BJ (cell line): Measurements from ENCODE around the gene MAP3K13. TPM values are rescaled to one million over a fixed set of nuclear protein-coding genes. Genes with fewer than 3 reads are reported as not detected.
"Not testable (repeated sequence)": the region's sequence is repeated elsewhere in the genome, so short reads cannot be mapped to it uniquely, and the experiment has no call there.

ENCODE experiments used
- CTCF ChIA-PET: fragments of 350-600 bp; formaldehyde crosslinking; extraction: SDS; loops from one replicate; lab custom pipeline; 2021; ENCODE audit warnings: antibody characterized with exemption, inconsistent platforms; lab: Yijun Ruan, JAX
- POLR2A ChIA-PET: fragments of 300-600 bp; sonication (Branson Sonifier 250); formaldehyde crosslinking; extraction: SDS; loops from one replicate; lab custom pipeline; 2021; ENCODE audit warnings: antibody characterized with exemption; lab: Charles Lee
- DNase-seq: peaks from one replicate; pipeline ENCODE4 v3.0.0-alpha.2; 2011; ENCODE audit warnings: low read depth
- H3K27me3 ChIP-seq: 2 replicates; pipeline ENCODE4 v1.6.0; 2011; ENCODE audit warnings: low read length; ENCODE audit not compliant: control insufficient read depth, insufficient read depth
- H3K36me3 ChIP-seq: 2 replicates; pipeline ENCODE4 v1.5.1; 2011; ENCODE audit warnings: low read length; ENCODE audit not compliant: control insufficient read depth, insufficient read depth
- H3K4me3 ChIP-seq: 2 replicates; pipeline ENCODE4 v1.5.1; 2011; ENCODE audit warnings: low read depth, mild to moderate bottlenecking, control low read depth, low read length
- polyA plus RNA-seq: library from polyadenylated mRNA; depleted of rRNA; stranded (reverse); fragments of >200 nt; gene quantifications from 2 replicates; pipeline ENCODE4 v1.2.3, GENCODE V29; 2011
- TF ChIP-seq, protein P1 (sequence below): IDR thresholded peaks from 2 replicates; pipeline ENCODE4 v1.5.1; 2011; ENCODE audit warnings: low read depth, mild to moderate bottlenecking, control low read depth, inconsistent platforms, low read length, moderate library complexity; ENCODE audit not compliant: insufficient read depth

The MAP3K13 gene
- polyA plus RNA-seq, 1 experiment = 8.9 TPM

DNA sequence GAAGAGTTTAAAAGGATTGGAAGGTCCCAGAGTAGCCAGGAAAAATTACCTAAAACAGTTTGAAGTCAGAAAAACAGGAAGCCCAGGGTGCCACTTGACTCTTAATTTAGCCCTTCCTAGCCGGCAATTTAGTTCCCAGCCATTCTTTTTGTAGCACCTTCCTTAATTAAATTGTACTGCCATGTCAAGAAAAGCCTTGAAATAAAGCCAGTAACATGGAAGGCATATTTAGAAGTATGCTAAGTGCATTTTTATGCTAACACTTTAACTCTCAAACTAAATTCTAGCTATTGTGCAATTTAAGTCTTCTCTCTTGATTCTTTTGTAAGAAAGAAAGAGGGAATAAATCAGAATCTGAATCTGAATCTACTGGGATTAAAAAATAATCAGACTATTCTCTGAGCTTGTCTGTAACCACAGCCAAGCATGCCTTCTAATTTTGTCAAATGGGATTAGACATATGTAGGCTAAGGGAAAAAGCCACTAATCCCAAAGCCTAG lies 43.2 kb downstream of the MAP3K13 start:
- no peaks in the 10 kb centered on the region for H3K27me3 ChIP-seq
- TF ChIP-seq, protein P1, sequence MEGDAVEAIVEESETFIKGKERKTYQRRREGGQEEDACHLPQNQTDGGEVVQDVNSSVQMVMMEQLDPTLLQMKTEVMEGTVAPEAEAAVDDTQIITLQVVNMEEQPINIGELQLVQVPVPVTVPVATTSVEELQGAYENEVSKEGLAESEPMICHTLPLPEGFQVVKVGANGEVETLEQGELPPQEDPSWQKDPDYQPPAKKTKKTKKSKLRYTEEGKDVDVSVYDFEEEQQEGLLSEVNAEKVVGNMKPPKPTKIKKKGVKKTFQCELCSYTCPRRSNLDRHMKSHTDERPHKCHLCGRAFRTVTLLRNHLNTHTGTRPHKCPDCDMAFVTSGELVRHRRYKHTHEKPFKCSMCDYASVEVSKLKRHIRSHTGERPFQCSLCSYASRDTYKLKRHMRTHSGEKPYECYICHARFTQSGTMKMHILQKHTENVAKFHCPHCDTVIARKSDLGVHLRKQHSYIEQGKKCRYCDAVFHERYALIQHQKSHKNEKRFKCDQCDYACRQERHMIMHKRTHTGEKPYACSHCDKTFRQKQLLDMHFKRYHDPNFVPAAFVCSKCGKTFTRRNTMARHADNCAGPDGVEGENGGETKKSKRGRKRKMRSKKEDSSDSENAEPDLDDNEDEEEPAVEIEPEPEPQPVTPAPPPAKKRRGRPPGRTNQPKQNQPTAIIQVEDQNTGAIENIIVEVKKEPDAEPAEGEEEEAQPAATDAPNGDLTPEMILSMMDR = no peak
- CTCF ChIA-PET = no interaction called here
- H3K4me3 ChIP-seq = no peak overlapping the region
- H3K36me3 ChIP-seq = no peaks in the 10 kb centered on the region
- no peak for DNase-seq
- POLR2A ChIA-PET = no interaction called here

DNA sequence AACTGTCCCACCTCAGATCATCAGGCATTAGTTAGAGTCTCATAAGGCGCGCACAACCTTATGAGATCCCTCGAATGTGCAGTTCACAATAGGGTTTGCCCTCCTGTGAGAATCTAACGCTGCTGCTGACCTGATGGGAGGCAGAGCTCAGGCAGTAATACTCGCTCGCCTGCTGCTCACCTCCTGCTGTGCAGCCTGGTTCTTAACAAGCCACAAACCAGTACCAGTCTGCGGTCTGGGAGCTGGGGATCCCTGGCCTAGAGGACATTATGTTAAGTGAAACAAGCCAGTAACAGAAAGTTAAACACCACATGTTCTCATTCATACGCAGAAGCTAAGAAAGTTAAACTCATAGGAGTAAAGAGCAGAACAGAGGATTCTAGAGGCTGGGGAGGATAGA lies 47.0 kb downstream of the MAP3K13 start:
- DNase-seq = no peak
- POLR2A ChIA-PET = no interaction called here
- Histone ChIP-seq H3K4me3 (no peak overlapping the region), H3K27me3 (no peaks in the 10 kb centered on the region), H3K36me3 (no peaks in the 10 kb centered on the region)
- TF ChIP-seq, protein P1 = no peak
- CTCF ChIA-PET = no interaction called here

DNA sequence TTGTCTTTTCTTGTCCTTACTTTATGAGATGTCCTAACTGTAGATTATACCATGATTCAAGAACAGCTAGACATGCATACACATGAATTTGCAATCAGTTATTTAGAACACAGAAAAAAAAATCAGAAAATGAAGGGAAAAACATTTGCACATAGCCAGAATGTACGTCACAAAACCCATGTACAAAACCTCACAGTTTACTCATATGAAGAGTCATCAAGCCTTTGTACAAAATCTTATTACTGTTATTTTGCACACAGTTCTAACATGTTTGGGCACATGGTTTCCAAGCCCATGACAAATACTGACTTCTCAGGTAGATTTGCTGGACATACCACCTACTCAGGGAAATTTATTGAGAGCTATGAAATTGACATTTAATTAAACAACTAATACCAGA lies 48.2 kb downstream of the MAP3K13 start:
- POLR2A ChIA-PET = no interaction called here

GRCh38 chr3:185416513-185416912 lies 53.6 kb downstream of the MAP3K13 start:
- POLR2A ChIA-PET = no interaction called here
- CTCF ChIA-PET = interaction anchor here (0.8 kb wide), 1 partner anchor 63 kb away, joined by 3 read pairs; no protein-coding TSS in a partner anchor
- Histone ChIP-seq H3K36me3 (no peaks in the 10 kb centered on the region), H3K4me3 (no peak overlapping the region), H3K27me3 (no peaks in the 10 kb centered on the region)
- DNase-seq = no peak
- TF ChIP-seq, protein P1 = no peak

More for the DNA sequence above, 48.2 kb downstream of the MAP3K13 start:
- Histone ChIP-seq H3K36me3 (no peaks in the 10 kb centered on the region), H3K27me3 (no peaks in the 10 kb centered on the region), H3K4me3 (no peak overlapping the region)
- CTCF ChIA-PET = no interaction called here
- TF ChIP-seq, protein P1 = no peak
- no peak for DNase-seq

- POLR2A ChIA-PET, CTCF ChIA-PET, H3K36me3 ChIP-seq, DNase-seq, H3K4me3 ChIP-seq, H3K27me3 ChIP-seq: not testable (repeated sequence)
Observed at GRCh38 chr3:185418561-185418977, 55.6 kb downstream of the MAP3K13 start.

- H3K36me3 ChIP-seq = no peaks in the 10 kb centered on the region
- CTCF ChIA-PET = no interaction called here
- no peaks in the 10 kb centered on the region for H3K27me3 ChIP-seq
- no peak for DNase-seq
- POLR2A ChIA-PET = no interaction called here
- no peak overlapping the region for H3K4me3 ChIP-seq
- TF ChIP-seq, protein P1 = no peak
Observed at GRCh38 chr3:185420762-185421161, 57.8 kb downstream of the MAP3K13 start.
